Chondrocyte (in vitro differentiated cells): ENCODE data around the gene DEDD. TPM values are rescaled to one million over a fixed set of nuclear protein-coding genes. Genes with fewer than 3 reads are reported as not detected.

ENCODE experiments used
- DNase-seq: peaks from one replicate; pipeline ENCODE4 v3.0.0; 2021; ENCODE audit warnings: mixed read lengths, low spot score
- H3K27ac Mint-ChIP-seq: one replicate; pipeline ENCODE4 v1.8.0; 2021; ENCODE audit warnings: mild to moderate bottlenecking, moderate library complexity, mixed read lengths; ENCODE audit not compliant: unreplicated experiment
- H3K27me3 Mint-ChIP-seq: 2 replicates; pipeline ENCODE4 v1.8.0; 2021; ENCODE audit warnings: low read depth, mixed read lengths
- H3K36me3 Mint-ChIP-seq: 2 replicates; pipeline ENCODE4 v1.8.0; 2021; ENCODE audit warnings: low read depth, mixed read lengths
- H3K4me1 Mint-ChIP-seq: 2 replicates; pipeline ENCODE4 v1.8.0; 2021; ENCODE audit warnings: low read depth, mild to moderate bottlenecking, mixed read lengths
- H3K4me3 Mint-ChIP-seq: one replicate; pipeline ENCODE4 v1.8.0; 2021; ENCODE audit warnings: mild to moderate bottlenecking, moderate library complexity, mixed read lengths; ENCODE audit not compliant: unreplicated experiment
- H3K9me3 Mint-ChIP-seq: 2 replicates; pipeline ENCODE4 v1.8.0; 2021; ENCODE audit warnings: low read depth, mixed read lengths
- CTCF ChIP-seq: fragments of 200-600 bp; sonication (generic); IDR thresholded peaks from 2 replicates; pipeline ENCODE4 v1.5.0; 2021; ENCODE audit warnings: antibody characterized with exemption, mild to moderate bottlenecking, moderate library complexity
- total RNA-seq: library from RNA; stranded (reverse); gene quantifications from 3 replicates; pipeline ENCODE4 v1.2.1, GENCODE V29; 2021

Gene DEDD
- total RNA-seq, 1 donor from 2014 or later = 36.7 TPM

- H3K27me3 Mint-ChIP-seq = no peaks in the 10 kb centered on the region
- no peak for TF ChIP-seq CTCF
- peak within 1 kb of the TSS; percentile 99 for H3K27ac Mint-ChIP-seq
- H3K4me3 Mint-ChIP-seq = peak within 1 kb of the TSS; percentile 100
- DNase-seq = peak; percentile 95
- peaks cover 13% of the 10 kb centered on the region for H3K36me3 Mint-ChIP-seq
- peaks cover 45% of the 10 kb centered on the region for H3K4me1 Mint-ChIP-seq
- H3K9me3 Mint-ChIP-seq = no peaks in the 10 kb centered on the region
Measured at GRCh38 chr1:161177112-161177935, 44.9 kb upstream of the DEDD start, which contains the start of gene B4GALT3. Gene B4GALT3, minus strand, starts transcription at chr1:161177507. Its CDS starts 1,447 bp downstream, at chr1:161176060.

GRCh38 chr1:161176468-161177111 lies 44.1 kb upstream of the DEDD start:
- no peak for TF ChIP-seq CTCF
- Mint-ChIP-seq H3K9me3 (no peaks in the 10 kb centered on the region), H3K4me1 (peaks cover 43% of the 10 kb centered on the region), H3K36me3 (peaks cover 14% of the 10 kb centered on the region), H3K27me3 (no peaks in the 10 kb centered on the region), H3K4me3 (peak overlapping the region; percentile 100), H3K27ac (peak overlapping the region; percentile 99)
- peak; percentile 18 for DNase-seq

GRCh38 chr1:161175771-161176453 lies 43.4 kb upstream of the DEDD start:
- H3K27me3 Mint-ChIP-seq = no peaks in the 10 kb centered on the region
- no peaks in the 10 kb centered on the region for H3K9me3 Mint-ChIP-seq
- peak overlapping the region; percentile 100 for H3K4me3 Mint-ChIP-seq
- peak overlapping the region; percentile 84 for H3K27ac Mint-ChIP-seq
- DNase-seq = peak; percentile 69
- H3K4me1 Mint-ChIP-seq = peaks cover 43% of the 10 kb centered on the region
- TF ChIP-seq CTCF = no peak
- H3K36me3 Mint-ChIP-seq = peaks cover 18% of the 10 kb centered on the region

- H3K9me3 Mint-ChIP-seq = no peaks in the 10 kb centered on the region
Measured at GRCh38 chr1:161174911-161175310, 42.4 kb upstream of the DEDD start.

More at GRCh38 chr1:161174911-161175310, 42.4 kb upstream of the DEDD start:
- H3K27ac Mint-ChIP-seq = no peak overlapping the region
- TF ChIP-seq CTCF = no peak
- no peaks in the 10 kb centered on the region for H3K27me3 Mint-ChIP-seq
- H3K4me3 Mint-ChIP-seq = no peak overlapping the region
- peaks cover 19% of the 10 kb centered on the region for H3K36me3 Mint-ChIP-seq
- DNase-seq = no peak
- H3K4me1 Mint-ChIP-seq = peaks cover 43% of the 10 kb centered on the region
